Stimulated activated CD4-positive, alpha-beta T cell treated with anti-CD3 and anti-CD28 coated beads, Interleukin-12 subunit alpha, Interleukin-12 subunit beta, amount 100 ng/mL, for 4 hours (primary cell): ENCODE measurements around the gene MYL4.
"Not testable (repeated sequence)": the region's sequence is repeated elsewhere in the genome, so short reads cannot be mapped to it uniquely, and the experiment has no call there.

Experiments
- DNase-seq: peaks from one replicate; pipeline ENCODE4 v3.0.0-alpha.2; 2020

The MYL4 gene

DNA sequence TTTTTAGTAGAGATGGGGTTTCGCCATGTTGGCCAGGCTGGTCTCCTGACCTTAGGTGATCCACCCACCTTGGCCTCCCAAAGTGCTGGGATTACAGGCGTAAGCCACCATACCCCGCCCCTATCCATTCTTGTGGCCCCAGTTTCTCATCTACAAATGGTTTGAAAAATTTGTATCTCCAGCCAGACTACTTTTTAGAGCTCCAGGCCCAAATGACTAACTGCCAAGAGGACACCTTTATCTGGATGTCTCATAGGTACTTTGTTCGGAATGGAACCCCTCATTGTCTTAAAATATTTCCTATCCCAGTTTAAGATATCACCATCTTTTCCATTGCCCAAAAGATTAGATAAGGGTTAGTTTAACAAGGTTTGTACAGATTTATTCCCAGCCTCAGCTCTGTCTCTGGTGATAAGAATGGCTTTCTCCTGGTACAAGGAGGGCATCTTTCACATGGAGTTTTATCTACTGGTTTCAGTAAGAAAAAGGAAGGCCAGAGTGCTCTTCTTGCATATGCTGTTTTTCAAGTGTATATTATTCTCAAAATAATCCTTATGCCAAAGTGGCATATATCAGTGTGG lies 15.1 kb upstream of the MYL4 start:
- no peak for DNase-seq

DNA sequence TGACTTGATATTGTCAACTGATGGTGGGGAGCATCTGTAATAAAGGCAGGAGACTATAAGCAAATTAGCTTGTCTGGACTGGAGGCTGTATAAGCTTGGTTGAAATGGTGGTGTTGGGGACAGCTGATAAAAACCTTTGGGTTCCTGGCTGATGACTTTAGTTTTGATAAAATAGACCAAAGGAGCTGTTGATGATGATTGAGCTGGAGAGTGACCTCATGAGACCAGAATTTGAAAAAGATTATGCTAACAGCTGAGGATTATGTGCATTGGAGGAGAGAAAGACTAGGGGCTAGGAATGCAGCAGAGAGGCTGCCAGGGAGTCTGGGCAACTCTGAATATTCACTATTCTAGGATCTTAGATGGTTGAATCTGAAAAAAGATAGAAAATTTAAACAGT lies 11.3 kb upstream of the MYL4 start:
- no peak for DNase-seq

DNA sequence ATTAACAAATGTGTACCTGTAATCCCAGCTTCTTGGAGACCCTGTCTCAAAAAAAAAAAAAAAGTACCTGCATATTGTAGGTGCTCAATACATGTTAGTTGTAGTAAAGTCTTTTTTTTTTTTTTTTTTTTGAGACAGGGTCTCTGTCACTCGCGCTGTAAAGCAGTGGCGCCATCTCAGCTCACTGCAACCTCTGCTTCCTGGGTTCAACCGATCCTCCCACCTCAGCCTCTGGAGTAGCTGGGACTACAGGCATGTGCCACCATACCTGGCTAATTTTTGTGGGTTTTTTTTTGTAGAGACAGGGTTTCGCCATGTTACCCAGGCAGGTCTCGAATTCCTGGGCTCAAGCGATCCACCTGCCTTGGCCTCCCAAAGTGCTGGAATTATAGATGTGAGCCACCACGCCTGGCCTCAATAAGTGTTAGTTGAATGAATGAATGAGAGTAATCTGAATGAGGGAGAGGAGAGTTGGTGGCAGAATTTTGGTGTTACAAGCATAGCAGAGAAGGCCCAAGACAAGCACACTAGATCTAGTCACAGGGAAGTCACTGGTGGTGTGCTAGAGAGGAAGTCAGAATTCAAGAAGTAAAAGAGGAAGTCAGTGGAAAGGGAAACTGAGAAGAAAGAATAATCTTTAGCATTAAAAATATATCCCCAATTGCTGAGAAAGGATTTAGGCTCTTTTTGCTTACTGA lies 9.4 kb upstream of the MYL4 start:
- no peak for DNase-seq

DNA sequence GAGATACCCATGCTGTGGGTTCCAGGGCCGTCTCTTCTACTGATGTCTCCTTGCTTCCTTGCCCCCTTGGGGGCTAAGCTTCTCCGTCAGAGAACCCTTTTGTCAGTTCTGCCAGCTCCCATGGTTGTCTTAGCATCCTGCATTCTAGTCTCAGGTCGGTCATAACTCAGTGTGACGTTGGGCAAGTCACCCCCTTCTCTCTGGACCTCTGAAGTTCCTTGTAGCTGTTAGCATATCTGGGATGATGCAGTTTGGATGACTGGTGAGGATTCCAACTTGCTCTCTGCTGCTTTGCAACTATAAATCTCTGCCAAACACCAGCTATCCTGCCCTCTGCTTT lies 8.9 kb upstream of the MYL4 start:
- no peak for DNase-seq

DNA sequence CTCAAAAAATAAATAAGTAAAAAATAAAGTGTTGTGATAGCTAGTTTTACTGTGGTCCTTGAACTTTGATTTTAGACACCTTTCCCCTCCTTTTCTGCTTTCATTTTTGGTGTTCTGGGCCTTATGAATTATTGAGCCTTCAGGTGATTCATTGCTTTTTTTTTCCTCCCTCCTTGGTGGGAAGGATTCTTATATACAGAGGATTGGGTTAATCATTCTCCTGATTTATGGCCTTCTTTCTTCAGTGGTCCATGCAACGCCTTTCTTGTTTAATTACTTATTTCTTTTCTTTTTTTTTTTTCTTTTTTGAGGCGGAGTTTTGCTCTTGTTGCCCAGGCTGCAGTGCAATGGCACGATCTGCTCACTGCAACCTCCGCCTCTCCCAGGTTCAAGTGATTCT lies 8.0 kb upstream of the MYL4 start:
- DNase-seq = no peak

GRCh38 chr17:47203984-47204721 lies 5.0 kb upstream of the MYL4 start:
- DNase-seq = peak; percentile 19

GRCh38 chr17:47204722-47205418 lies 4.3 kb upstream of the MYL4 start:
- no peak for DNase-seq

DNA sequence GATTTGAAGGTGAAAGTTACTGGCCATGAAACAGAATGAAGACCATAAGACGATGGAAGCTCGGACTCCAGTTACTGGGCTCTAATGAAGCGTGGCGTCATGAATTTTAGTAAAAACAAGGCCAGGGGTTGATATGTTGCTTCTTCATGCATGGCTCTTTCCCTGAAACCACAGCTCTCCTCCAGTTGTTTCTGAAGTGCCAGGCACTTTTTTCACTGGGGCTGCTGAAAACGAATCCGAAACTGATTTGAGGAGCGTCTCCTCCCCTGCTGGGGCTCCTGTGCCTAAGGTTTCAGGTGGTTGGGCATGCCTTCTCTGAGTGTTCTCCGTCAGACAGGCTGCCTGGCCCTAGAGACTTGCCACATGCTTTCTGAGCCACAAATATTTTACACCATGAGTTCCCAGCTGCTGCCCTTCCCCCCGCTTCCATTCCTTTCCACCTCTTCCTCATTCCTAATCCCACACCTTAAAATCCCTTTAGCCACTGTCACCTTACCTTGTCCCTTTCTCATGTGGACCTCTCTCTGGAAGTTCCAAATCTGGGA lies 3.7 kb upstream of the MYL4 start:
- DNase-seq = peak; percentile 44

DNA sequence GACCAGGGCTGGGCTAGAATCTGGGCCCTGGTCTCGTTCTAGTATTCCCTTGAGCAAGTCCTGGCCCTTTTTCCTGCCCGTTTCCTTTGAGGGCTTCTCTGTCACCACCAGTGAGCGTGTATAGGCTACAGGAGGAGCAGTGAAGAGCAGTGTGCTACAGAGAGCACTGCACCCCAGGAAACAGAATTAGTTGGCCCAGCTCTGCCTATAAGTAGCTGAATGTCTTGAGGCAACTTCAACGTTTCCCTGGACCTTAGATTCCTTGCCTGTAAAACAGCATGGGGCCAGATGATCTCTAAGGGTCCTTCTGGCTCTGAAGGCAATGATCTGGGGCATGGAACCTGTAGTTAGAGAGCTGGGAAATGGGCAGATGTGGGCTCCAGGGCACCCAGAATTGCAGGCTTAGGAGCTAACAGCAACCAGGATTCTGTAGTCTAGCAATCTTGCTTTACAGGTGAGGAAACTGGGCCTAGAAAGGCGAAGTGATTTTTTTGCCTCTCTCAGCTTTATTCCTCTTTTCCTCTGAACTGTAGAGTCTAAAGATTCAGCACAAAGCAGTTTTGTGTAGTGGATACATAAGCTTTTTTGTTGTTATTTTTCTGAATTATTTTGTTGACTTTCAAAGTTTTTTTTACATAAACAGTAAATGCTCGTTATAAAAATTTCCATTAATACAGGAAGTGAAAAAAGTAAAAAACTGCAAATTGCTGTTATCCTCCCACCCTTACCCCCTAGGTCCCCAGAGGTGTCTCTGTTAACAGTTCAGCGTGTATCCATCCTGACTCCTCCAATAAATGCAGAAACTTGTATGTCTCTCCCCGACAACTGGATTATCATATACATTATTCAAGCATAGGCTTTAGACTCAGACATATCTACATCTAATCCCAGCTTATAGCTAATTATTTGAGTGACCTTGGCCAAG lies 1.7 kb upstream of the MYL4 start:
- DNase-seq = no peak

DNA sequence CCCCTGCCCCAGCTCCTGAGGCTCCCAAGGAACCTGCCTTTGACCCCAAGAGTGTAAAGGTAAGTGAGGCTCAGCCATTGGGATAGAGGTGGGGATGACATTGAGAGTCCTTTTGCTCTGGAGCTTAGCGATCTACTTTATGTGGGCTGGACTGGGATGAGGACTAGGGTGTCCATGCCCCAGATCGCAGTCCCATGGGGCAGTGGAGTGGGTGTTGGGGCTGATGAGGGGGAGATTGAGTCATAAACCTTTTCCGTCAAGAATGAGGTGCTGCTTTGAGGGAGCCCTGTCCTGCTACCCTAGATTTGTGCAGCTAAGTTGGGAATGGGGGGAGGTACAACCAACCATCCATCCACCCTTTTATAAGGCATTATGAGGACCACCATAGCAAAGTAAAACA lies 351 bp downstream of the MYL4 start:
- no peak for DNase-seq

- no peak for DNase-seq
These were observed 957 bp downstream of the MYL4 start for GRCh38 chr17:47210105-47210504.

- DNase-seq = no peak
These were observed 1.6 kb downstream of the MYL4 start for GRCh38 chr17:47210779-47211178.

GRCh38 chr17:47212458-47212857 lies 3.3 kb downstream of the MYL4 start:
- DNase-seq = no peak

DNA sequence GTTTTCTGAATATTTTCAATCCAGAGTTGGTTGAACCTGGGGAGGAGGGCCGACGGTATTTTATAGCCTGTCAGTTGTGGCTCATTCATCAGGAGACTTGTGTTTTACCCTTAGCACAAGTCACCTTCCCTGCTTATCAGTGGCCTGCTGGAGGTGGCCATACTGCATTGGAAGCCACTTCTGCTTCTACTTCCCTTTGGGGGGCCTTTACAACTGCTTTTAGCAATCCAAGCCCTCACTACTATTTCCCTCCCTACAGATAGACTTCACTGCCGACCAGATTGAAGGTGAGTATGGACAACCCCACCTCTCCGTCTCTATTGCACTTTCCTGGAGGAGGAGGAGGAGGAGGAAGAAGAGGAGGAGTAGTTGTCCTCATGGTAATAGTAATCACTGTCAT lies 4.4 kb downstream of the MYL4 start:
- DNase-seq = no peak

GRCh38 chr17:47214931-47215330 lies 5.8 kb downstream of the MYL4 start:
- no peak for DNase-seq

DNA sequence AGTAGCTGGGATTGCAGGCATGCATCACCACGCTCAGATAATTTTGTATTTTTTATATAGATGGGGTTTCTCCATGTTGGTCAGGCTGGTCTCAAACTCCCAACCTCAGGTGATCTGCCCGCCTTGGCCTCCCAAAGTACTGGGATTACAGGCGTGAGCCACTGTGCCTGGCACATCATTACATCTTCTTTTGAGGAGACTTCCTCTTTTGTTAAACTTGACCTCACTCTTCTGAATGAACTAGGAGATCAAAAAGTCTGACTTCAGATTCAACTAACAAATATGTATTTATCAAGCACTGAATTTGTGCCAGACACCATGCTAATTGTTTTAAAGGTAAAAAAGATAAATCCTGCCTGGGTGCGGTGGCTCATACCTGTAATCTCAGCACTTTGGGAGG lies 7.7 kb downstream of the MYL4 start:
- DNase-seq = not testable (repeated sequence)

DNA sequence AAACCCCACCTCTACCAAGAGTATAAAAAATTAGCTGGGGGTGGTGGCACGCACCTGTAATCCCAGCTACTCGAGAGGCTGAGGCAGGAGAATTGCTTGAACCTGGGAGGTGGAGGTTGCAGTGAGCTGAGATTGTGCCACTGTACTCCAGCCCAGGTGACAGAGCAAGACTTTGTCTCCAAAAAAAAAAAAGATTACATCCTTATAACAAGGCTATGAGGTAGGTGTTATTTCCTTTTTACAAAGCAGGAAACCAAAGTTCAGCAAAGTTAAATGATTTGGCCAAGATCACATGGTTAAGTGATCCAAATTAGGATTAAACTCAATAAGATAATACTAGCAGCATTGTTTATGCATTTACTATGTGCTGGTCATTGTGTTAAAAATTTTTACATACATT lies 8.1 kb downstream of the MYL4 start:
- not testable (repeated sequence) for DNase-seq

- DNase-seq = no peak
These were observed 9.8 kb downstream of the MYL4 start for GRCh38 chr17:47218896-47219430.

DNA sequence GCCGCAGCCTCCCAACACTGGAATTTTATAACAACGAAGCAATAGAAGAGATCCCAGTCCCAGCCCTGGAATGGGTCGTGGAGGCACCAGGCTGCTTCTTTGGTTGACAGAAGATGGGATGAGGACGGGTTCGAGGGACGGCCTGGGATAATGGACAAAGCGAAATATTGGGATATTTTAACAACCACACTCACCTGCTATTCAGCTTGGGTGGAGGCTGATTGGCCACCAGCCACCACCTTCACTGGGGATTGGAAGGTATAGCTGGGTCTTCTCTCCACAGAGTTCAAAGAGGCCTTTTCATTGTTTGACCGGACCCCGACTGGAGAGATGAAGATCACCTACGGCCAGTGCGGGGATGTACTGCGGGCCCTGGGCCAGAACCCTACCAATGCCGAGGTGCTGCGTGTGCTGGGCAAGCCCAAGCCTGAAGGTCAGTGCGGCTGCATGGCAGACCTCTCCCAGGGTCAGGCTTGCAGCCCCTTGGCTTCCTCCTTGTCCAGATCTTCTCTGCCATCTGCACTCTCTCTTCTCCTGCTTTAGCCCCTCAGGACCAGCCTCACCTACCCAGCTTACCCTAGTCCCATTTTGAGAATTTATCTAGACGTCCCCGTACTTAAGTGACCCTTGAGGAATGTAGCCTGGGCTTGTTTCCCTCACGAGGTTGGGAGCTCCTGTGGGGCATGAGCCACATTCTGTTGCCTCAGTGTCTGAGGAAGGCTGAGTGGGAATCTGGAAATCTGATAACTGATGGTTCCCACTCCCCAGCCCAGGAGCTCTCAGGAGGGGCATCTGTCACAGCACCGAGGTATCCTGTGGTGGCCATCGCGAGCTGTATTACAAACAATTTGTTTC lies 10.7 kb downstream of the MYL4 start:
- DNase-seq = no peak

DNA sequence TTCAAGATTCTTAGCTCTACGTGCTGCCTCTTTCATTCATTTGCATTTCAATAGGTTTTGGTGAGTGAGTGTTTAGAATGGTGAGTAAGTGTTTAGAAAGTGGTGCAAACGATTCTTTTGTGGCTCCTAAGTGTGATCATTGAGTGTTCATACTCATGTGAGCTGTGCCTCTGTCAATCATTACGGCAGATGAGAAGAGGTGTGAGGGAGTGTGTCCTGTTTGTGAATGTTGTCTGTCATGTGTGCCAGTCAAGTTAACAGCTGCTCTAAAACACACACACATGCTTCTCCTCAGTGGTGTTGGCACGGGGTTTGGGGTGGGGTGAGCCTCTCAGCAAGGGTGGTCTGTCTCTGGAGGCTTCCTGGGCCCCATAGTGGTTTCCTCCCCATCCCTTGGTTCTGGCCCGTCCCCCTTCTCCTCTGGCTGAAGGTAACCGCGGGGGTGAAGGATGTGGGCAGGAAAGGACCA lies 11.4 kb downstream of the MYL4 start:
- no peak for DNase-seq

DNA sequence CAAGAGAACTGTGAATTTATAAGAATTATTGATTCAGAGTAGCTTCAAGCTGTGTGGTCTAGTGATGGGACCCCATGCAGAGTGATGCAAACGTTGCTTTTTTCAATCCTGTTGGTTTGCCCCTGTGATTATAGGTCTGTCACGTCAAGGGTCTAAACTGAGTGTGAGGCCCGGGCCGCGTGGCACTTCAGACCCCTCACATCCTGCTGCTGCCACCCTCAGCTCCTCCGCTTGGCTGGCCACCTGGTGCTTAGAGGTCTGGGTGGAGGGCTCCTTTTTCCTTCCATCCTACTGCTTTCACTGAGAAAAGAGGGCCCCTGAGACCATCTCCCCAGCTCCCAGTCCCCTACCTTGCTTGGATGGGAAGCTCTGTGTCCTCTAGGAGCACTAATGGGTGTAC lies 12.0 kb downstream of the MYL4 start:
- DNase-seq = no peak
